ENCODE results near the gene RNASEH2C.
"Not testable (repeated sequence)": the region's sequence is repeated elsewhere in the genome, so short reads cannot be mapped to it uniquely, and the experiment has no call there.

DNA sequence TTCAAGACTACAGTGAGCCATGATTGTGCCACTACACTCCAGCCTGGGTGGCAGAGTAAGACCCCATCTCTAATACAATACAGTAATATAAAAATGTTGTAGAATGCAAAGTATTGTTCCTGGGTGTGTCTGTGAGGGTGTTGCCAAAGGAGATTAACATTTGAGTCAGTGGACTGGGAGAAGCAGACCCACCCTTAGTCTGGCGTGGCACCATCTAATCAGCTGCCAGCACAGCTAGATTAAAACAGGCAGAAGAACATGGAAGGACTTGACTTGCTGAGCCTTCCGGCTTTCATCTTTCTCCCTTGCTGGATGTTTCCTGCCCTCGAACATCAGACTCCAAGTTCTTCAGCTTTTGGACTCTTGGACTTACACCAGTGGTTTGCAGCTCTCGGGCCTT lies 14.5 kb upstream of the RNASEH2C start:
- TF ChIP-seq, protein P1, sequence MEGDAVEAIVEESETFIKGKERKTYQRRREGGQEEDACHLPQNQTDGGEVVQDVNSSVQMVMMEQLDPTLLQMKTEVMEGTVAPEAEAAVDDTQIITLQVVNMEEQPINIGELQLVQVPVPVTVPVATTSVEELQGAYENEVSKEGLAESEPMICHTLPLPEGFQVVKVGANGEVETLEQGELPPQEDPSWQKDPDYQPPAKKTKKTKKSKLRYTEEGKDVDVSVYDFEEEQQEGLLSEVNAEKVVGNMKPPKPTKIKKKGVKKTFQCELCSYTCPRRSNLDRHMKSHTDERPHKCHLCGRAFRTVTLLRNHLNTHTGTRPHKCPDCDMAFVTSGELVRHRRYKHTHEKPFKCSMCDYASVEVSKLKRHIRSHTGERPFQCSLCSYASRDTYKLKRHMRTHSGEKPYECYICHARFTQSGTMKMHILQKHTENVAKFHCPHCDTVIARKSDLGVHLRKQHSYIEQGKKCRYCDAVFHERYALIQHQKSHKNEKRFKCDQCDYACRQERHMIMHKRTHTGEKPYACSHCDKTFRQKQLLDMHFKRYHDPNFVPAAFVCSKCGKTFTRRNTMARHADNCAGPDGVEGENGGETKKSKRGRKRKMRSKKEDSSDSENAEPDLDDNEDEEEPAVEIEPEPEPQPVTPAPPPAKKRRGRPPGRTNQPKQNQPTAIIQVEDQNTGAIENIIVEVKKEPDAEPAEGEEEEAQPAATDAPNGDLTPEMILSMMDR (conservative IDR thresholded peaks at IDR 0.05; ENCODE audit: low read depth, low read length): not testable (repeated sequence)
- not testable (repeated sequence) for TF ChIP-seq EZH2 (IDR thresholded peaks at IDR 0.05; ENCODE audit: borderline replicate concordance, low read depth, low read length, poor library complexity, severe bottlenecking)

All from A673 (cell line).